Body of pancreas (tissue), 4 donors: ENCODE measurements around the gene CD244.
"Not testable (repeated sequence)": the region's sequence is repeated elsewhere in the genome, so short reads cannot be mapped to it uniquely, and the experiment has no call there.

ENCODE experiments used
- CTCF ChIP-seq, 7 experiments: fragments of 450-650 bp in 4 of 7; fragments of 200-600 bp in 3 of 7; sonication (generic) in 3 of 7; IDR thresholded peaks; one replicate each; pipeline ENCODE4 v1.5.1; 2016 to 2019; ENCODE audit warnings: antibody characterized with exemption in 7 of 7
- POLR2A ChIP-seq, 3 donors: fragments of 450-650 bp; IDR thresholded peaks; one replicate each; pipeline ENCODE4 v1.6.1; 2016; ENCODE audit warnings: antibody characterized with exemption in 3 of 3, mild to moderate bottlenecking in 2 of 3

GRCh38 chr1:160782988-160783765 lies 79.5 kb downstream of the CD244 start:
- not testable (repeated sequence) for TF ChIP-seq CTCF, POLR2A (IDR thresholded peaks at IDR 0.05)
